ENCODE data around the gene FASTKD3. TPM values are rescaled to one million over a fixed set of nuclear protein-coding genes. Genes with fewer than 3 reads are reported as not detected.

FASTKD3 gene
- total RNA-seq, 1 experiment from 2014 or later: 20.6 TPM

GRCh38 chr5:7851617-7852289 is 17.1 kb downstream of the FASTKD3 start:
- no peaks in the 10 kb centered on the region; the same call in 1 of the 2 replicates for H3K9me3 ChIP-seq (ENCODE audit: insufficient read depth, low read depth)
- no peaks in the 10 kb centered on the region for H3K79me2 ChIP-seq (ENCODE audit: low read depth)
- no peaks in the 10 kb centered on the region; the same call in 1 of the 2 replicates for H3K9me2 ChIP-seq (ENCODE audit: insufficient read depth)
- no peak overlapping the region for H2AFZ ChIP-seq
- no peaks in the 10 kb centered on the region for H4K20me1 ChIP-seq (ENCODE audit: insufficient read depth)
- no peak overlapping the region for H3K4me2 ChIP-seq
- H3K27me3 ChIP-seq (ENCODE audit: insufficient read depth, low read depth): peaks cover 37% of the 10 kb centered on the region
- intact Hi-C loops (cut with micrococcal nuclease; ENCODE audit: unreplicated experiment): no loop called here
- H3K36me3 ChIP-seq (ENCODE audit: low read depth): no peaks in the 10 kb centered on the region
- H3F3A ChIP-seq (ENCODE audit: insufficient read depth, low read depth): no peaks in the 10 kb centered on the region
- ChIA-PET CTCF (no interaction called here), POLR2A (ENCODE audit: unreplicated experiment) (no interaction called here)
- H3K4me1 ChIP-seq (replicated peaks; ENCODE audit: insufficient read depth): no peaks in the 10 kb centered on the region
- H3K27ac ChIP-seq: no peak overlapping the region
- TF ChIP-seq CTCF (conservative IDR thresholded peaks at IDR 0.05) (no peak), EZH2 (IDR thresholded peaks at IDR 0.05; ENCODE audit: low read depth) (no peak)
- H3K4me3 ChIP-seq: no peak overlapping the region
- BruUV-seq (replicated peaks): no TSS peak
- peak in 1 of 2 experiments; percentile 44 for DNase-seq

GRCh38 chr5:7851240-7851592 is 17.6 kb downstream of the FASTKD3 start:
- no peak overlapping the region for H3K4me3 ChIP-seq

More at GRCh38 chr5:7851240-7851592, 17.6 kb downstream of the FASTKD3 start:
- H3K27me3 ChIP-seq (ENCODE audit: insufficient read depth, low read depth): peaks cover 42% of the 10 kb centered on the region
- H3K36me3 ChIP-seq (ENCODE audit: low read depth): no peaks in the 10 kb centered on the region
- no peaks in the 10 kb centered on the region for H3K79me2 ChIP-seq (ENCODE audit: low read depth)
- H3K4me2 ChIP-seq: no peak overlapping the region
- H3K9me3 ChIP-seq (ENCODE audit: insufficient read depth, low read depth): no peaks in the 10 kb centered on the region; the same call in 1 of the 2 replicates
- no peaks in the 10 kb centered on the region for H3K4me1 ChIP-seq (replicated peaks; ENCODE audit: insufficient read depth)
- no peaks in the 10 kb centered on the region for H3F3A ChIP-seq (ENCODE audit: insufficient read depth, low read depth)
- no peaks in the 10 kb centered on the region; the same call in 1 of the 2 replicates for H3K9me2 ChIP-seq (ENCODE audit: insufficient read depth)
- BruUV-seq (replicated peaks): no TSS peak
- H4K20me1 ChIP-seq (ENCODE audit: insufficient read depth): no peaks in the 10 kb centered on the region
- no peak overlapping the region for H3K27ac ChIP-seq
- ChIA-PET CTCF (interaction anchor here (0.6 kb wide), 1 partner anchor 1086 kb away, joined by 3 read pairs; no protein-coding TSS in a partner anchor), POLR2A (ENCODE audit: unreplicated experiment) (no interaction called here)
- intact Hi-C loops (cut with micrococcal nuclease; ENCODE audit: unreplicated experiment): no loop called here
- no peak overlapping the region for H2AFZ ChIP-seq
- no peak for DNase-seq
- TF ChIP-seq EZH2 (IDR thresholded peaks at IDR 0.05; ENCODE audit: low read depth): no peak
- no peak for TF ChIP-seq CTCF (conservative IDR thresholded peaks at IDR 0.05)

Data from PC-9 (cell line).